ENCODE results near the gene STK4. TPM values are rescaled to one million over a fixed set of nuclear protein-coding genes. Genes with fewer than 3 reads are reported as not detected.

The STK4 gene
- total RNA-seq, 1 experiment from 2014 or later = 41.2 TPM

DNA sequence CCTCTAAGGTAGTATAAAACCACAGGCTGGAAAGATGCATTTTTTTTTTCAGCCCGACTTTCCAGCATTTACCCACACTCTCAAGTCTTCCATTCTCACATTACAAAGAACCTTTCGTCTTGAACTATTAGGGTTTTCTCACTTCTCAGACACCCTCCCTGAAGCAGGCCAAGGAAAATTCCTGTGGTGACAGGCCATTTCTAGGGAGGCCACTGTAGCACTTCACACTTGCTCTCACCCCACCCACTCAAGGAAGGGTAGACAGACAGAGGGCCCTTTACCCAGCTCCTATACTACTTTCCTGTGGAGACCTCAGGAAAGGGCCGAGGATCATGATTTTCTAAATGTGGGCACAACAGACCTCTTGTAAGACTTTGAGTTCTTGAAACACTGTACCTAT lies 106.9 kb downstream of the STK4 start (continued):
- TF ChIP-seq, protein P1, sequence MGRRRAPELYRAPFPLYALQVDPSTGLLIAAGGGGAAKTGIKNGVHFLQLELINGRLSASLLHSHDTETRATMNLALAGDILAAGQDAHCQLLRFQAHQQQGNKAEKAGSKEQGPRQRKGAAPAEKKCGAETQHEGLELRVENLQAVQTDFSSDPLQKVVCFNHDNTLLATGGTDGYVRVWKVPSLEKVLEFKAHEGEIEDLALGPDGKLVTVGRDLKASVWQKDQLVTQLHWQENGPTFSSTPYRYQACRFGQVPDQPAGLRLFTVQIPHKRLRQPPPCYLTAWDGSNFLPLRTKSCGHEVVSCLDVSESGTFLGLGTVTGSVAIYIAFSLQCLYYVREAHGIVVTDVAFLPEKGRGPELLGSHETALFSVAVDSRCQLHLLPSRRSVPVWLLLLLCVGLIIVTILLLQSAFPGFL (CRISPR knock-in tag; IDR thresholded peaks at IDR 0.05; ENCODE audit: borderline replicate concordance) = no peak
- no peak for TF ChIP-seq GRHL2 (CRISPR knock-in tag; IDR thresholded peaks at IDR 0.05; ENCODE audit: insufficient replicate concordance, severe bottlenecking)
- no peak for TF ChIP-seq NFYB (CRISPR knock-in tag; conservative IDR thresholded peaks at IDR 0.05; ENCODE audit: low read depth)

DNA sequence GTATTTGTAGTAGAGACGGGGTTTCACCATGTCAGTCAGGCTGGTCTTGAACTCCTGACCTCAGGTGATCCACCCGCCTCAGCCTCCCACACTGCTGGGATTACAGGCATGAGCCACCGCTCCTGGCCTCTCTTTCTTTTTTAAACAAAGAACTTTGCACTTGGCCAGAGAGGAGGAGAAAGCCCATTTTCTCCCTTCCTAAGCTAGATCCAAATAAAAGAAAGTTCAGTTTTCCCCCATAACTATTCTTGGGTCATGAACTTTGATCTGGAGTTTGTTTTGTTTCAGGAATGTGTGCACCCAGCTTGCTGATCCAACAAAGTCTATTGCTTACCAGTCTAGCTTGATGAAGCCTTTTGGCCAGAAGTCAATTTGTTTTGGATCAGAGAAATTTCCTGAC lies 111.2 kb downstream of the STK4 start:
- DNase-seq (ENCODE audit: low spot score) (no peak), ATAC-seq (no peak)
- ChIA-PET CTCF (interaction anchor here (0.6 to 2.5 kb wide), 3 partner anchors 18 to 118 kb away, joined by 3 to 6 read pairs (median 6); partner anchors contain the start of gene TOMM34), POLR2A (no interaction called here)
- TF ChIP-seq ZNF423 (CRISPR knock-in tag; IDR thresholded peaks at IDR 0.05) = no peak
- TF ChIP-seq, protein P2, sequence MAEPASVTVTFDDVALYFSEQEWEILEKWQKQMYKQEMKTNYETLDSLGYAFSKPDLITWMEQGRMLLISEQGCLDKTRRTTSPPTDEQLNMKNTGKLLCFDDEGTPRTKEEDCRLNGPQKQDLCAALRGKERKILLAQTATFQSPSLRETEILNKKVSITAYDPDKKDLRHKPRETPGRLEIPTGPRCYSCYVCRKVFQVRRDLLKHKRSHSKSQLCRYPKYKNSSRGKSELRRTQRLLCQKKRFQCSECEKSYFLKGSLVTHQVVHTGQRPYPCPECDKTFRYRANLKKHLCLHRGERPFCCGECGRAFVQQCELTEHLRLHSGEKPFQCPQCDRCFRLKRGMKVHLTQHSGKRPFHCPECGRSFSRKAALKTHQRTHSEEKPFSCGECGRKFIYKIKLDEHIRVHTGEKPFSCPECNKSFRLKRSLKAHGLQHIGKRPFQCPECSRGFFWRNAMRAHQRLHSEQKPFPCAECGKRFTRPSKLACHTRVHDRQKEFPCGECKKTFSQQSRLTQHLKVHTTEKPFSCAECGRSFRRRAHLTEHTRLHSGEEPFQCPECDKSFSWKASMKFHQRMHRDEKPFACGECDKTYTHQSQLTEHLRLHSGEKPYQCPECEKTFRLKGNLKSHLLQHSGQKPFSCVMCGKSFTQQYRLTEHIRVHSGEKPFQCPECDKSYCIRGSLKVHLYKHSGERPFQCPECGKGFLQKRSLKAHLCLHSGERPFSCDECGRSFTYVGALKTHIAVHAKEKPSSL (CRISPR knock-in tag; conservative IDR thresholded peaks at IDR 0.05) = no peak
- TF ChIP-seq ZNF263 (CRISPR knock-in tag; IDR thresholded peaks at IDR 0.05; ENCODE audit: low read depth) = no peak
- no peak for TF ChIP-seq NR2C2 (CRISPR knock-in tag; IDR thresholded peaks at IDR 0.05)
- TF ChIP-seq, protein P3, sequence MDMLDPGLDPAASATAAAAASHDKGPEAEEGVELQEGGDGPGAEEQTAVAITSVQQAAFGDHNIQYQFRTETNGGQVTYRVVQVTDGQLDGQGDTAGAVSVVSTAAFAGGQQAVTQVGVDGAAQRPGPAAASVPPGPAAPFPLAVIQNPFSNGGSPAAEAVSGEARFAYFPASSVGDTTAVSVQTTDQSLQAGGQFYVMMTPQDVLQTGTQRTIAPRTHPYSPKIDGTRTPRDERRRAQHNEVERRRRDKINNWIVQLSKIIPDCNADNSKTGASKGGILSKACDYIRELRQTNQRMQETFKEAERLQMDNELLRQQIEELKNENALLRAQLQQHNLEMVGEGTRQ (CRISPR knock-in tag; IDR thresholded peaks at IDR 0.05) = no peak
- TF ChIP-seq, protein P4, sequence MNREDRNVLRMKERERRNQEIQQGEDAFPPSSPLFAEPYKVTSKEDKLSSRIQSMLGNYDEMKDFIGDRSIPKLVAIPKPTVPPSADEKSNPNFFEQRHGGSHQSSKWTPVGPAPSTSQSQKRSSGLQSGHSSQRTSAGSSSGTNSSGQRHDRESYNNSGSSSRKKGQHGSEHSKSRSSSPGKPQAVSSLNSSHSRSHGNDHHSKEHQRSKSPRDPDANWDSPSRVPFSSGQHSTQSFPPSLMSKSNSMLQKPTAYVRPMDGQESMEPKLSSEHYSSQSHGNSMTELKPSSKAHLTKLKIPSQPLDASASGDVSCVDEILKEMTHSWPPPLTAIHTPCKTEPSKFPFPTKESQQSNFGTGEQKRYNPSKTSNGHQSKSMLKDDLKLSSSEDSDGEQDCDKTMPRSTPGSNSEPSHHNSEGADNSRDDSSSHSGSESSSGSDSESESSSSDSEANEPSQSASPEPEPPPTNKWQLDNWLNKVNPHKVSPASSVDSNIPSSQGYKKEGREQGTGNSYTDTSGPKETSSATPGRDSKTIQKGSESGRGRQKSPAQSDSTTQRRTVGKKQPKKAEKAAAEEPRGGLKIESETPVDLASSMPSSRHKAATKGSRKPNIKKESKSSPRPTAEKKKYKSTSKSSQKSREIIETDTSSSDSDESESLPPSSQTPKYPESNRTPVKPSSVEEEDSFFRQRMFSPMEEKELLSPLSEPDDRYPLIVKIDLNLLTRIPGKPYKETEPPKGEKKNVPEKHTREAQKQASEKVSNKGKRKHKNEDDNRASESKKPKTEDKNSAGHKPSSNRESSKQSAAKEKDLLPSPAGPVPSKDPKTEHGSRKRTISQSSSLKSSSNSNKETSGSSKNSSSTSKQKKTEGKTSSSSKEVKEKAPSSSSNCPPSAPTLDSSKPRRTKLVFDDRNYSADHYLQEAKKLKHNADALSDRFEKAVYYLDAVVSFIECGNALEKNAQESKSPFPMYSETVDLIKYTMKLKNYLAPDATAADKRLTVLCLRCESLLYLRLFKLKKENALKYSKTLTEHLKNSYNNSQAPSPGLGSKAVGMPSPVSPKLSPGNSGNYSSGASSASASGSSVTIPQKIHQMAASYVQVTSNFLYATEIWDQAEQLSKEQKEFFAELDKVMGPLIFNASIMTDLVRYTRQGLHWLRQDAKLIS (CRISPR knock-in tag; IDR thresholded peaks at IDR 0.05; ENCODE audit: borderline replicate concordance) = no peak
- TF ChIP-seq, protein P5, sequence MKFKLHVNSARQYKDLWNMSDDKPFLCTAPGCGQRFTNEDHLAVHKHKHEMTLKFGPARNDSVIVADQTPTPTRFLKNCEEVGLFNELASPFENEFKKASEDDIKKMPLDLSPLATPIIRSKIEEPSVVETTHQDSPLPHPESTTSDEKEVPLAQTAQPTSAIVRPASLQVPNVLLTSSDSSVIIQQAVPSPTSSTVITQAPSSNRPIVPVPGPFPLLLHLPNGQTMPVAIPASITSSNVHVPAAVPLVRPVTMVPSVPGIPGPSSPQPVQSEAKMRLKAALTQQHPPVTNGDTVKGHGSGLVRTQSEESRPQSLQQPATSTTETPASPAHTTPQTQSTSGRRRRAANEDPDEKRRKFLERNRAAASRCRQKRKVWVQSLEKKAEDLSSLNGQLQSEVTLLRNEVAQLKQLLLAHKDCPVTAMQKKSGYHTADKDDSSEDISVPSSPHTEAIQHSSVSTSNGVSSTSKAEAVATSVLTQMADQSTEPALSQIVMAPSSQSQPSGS (CRISPR knock-in tag; IDR thresholded peaks at IDR 0.05; ENCODE audit: borderline replicate concordance, low read depth) = no peak
- TF ChIP-seq, protein P6, sequence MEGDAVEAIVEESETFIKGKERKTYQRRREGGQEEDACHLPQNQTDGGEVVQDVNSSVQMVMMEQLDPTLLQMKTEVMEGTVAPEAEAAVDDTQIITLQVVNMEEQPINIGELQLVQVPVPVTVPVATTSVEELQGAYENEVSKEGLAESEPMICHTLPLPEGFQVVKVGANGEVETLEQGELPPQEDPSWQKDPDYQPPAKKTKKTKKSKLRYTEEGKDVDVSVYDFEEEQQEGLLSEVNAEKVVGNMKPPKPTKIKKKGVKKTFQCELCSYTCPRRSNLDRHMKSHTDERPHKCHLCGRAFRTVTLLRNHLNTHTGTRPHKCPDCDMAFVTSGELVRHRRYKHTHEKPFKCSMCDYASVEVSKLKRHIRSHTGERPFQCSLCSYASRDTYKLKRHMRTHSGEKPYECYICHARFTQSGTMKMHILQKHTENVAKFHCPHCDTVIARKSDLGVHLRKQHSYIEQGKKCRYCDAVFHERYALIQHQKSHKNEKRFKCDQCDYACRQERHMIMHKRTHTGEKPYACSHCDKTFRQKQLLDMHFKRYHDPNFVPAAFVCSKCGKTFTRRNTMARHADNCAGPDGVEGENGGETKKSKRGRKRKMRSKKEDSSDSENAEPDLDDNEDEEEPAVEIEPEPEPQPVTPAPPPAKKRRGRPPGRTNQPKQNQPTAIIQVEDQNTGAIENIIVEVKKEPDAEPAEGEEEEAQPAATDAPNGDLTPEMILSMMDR (IDR thresholded peaks at IDR 0.05) = no peak
- TF ChIP-seq ESRRA (CRISPR knock-in tag; IDR thresholded peaks at IDR 0.05; ENCODE audit: borderline replicate concordance) = no peak
- H3K27me3 Mint-ChIP-seq (ENCODE audit: low read depth) = no peaks in the 10 kb centered on the region
- H3K4me1 Mint-ChIP-seq = peaks cover 20% of the 10 kb centered on the region
- H3K36me3 Mint-ChIP-seq = peaks cover 36% of the 10 kb centered on the region
- H3K27ac Mint-ChIP-seq = no peak overlapping the region
- no peak overlapping the region for H3K4me3 Mint-ChIP-seq
- peaks cover 11% of the 10 kb centered on the region for H3K9me3 Mint-ChIP-seq
